K562 (cell line): ENCODE results near the gene CSTB. TPM values are rescaled to one million over a fixed set of nuclear protein-coding genes. Genes with fewer than 3 reads are reported as not detected.

Experiments
- CEBPB ChIP-seq: fragments of 450-650 bp; IDR thresholded peaks from 2 replicates; pipeline ENCODE4 v1.6.1; 2016; ENCODE audit warnings: missing genetic modification characterization, missing compliant biosample characterization
- CREB1 ChIP-seq, 2 experiments: sonication (generic) in 1 of 2; formaldehyde crosslinking in 1 of 2; IDR thresholded peaks; 2 replicates each; pipeline versions ENCODE4 v1.6.1 to v1.8.0; 2012 to 2022; ENCODE audit warnings: inconsistent platforms in 1 of 2, mild to moderate bottlenecking in 1 of 2, missing genetic modification reagents in 1 of 2, moderate library complexity in 1 of 2
- CTBP1 ChIP-seq: fragments of 450-650 bp; IDR thresholded peaks from 2 replicates; pipeline ENCODE4 v1.6.1; 2016; ENCODE audit warnings: borderline replicate concordance
- HNRNPH1 ChIP-seq: fragments of 200-400 bp; formaldehyde crosslinking; optimal IDR thresholded peaks from 2 replicates; pipeline ENCODE3; 2017; ENCODE audit warnings: low read depth, mild to moderate bottlenecking, low read length, moderate library complexity
- MECOM ChIP-seq: fragments of 250-450 bp; sonication (Bioruptor Pico); IDR thresholded peaks from 2 replicates; pipeline ENCODE4 v1.8.0; 2022; ENCODE audit warnings: inconsistent platforms
- PCBP1 ChIP-seq: fragments of 200-400 bp; formaldehyde crosslinking; IDR thresholded peaks from 2 replicates; pipeline ENCODE4 v1.6.1; 2018; ENCODE audit warnings: mild to moderate bottlenecking, low read depth, low read length; ENCODE audit not compliant: poor library complexity, severe bottlenecking
- PHB2 ChIP-seq: fragments of 450-650 bp; IDR thresholded peaks from 2 replicates; pipeline ENCODE4 v1.6.1; 2017; ENCODE audit warnings: low read depth
- POLR2B ChIP-seq: fragments of 450-650 bp; IDR thresholded peaks from 2 replicates; pipeline ENCODE4 v1.6.1; 2018; ENCODE audit warnings: low read depth; ENCODE audit not compliant: partially characterized antibody
- RBM17 ChIP-seq: fragments of 200-400 bp; formaldehyde crosslinking; IDR thresholded peaks from 2 replicates; pipeline ENCODE4 v1.6.1; 2017; ENCODE audit warnings: low read depth, mild to moderate bottlenecking, low read length, borderline replicate concordance
- RBM22 ChIP-seq: fragments of 200-400 bp; formaldehyde crosslinking; IDR thresholded peaks from 2 replicates; pipeline ENCODE4 v1.6.1; 2018; ENCODE audit warnings: low read length, low read depth; ENCODE audit not compliant: poor library complexity, severe bottlenecking
- SAFB ChIP-seq: fragments of 200-400 bp; formaldehyde crosslinking; IDR thresholded peaks from 2 replicates; pipeline ENCODE4 v1.6.1; 2017; ENCODE audit warnings: low read depth, low read length, borderline replicate concordance
- TEAD2 ChIP-seq: fragments of 450-650 bp; IDR thresholded peaks from 2 replicates; pipeline ENCODE4 v1.6.1; 2016; ENCODE audit warnings: missing genetic modification characterization, control low read depth, missing compliant biosample characterization
- ZNF695 ChIP-seq: fragments of 450-650 bp; formaldehyde crosslinking; IDR thresholded peaks from 2 replicates; pipeline ENCODE4 v1.4.0; 2020; ENCODE audit warnings: mild to moderate bottlenecking, moderate library complexity
- polyA plus RNA-seq, 8 experiments: library from polyadenylated mRNA; depleted of rRNA in 4 of 8; stranded (reverse) in 5 of 8; unstranded in 3 of 8; fragments of >200 nt; fragmentation: Nextera tagmentation in 2 of 8; fragmentation: Illumina TruSeq in 1 of 8; extraction: Ambion mirVana in 2 of 8; extraction: Trizol in 1 of 8; gene quantifications; 2 replicates each; pipeline versions ENCODE4 v1.2.1 to v1.2.3, GENCODE V29; 2011 to 2014; ENCODE audit warnings: inconsistent platforms in 1 of 8, missing spikeins in 1 of 8
- total RNA-seq, 7 experiments: library from RNA; depleted of rRNA in 6 of 7; stranded (reverse); fragments of >200 nt in 6 of 7; fragmentation: Illumina TruSeq in 2 of 7; extraction: Trizol in 2 of 7; gene quantifications; 2 replicates each; pipeline versions ENCODE4 v1.2.1 to v1.2.3, GENCODE V29; 2011 to 2021; ENCODE audit warnings: low replicate concordance in 1 of 7
- TF ChIP-seq, protein P1 (sequence below), 2 experiments: fragments of 450-650 bp; conservative IDR thresholded peaks; 2 replicates each; pipeline ENCODE4 v1.6.1; 2017; ENCODE audit warnings: mild to moderate bottlenecking in 2 of 2, moderate library complexity in 2 of 2
- TF ChIP-seq, protein P2 (sequence below): sonication (generic); formaldehyde crosslinking; IDR thresholded peaks from 2 replicates; pipeline ENCODE4 v1.9.0; 2022; ENCODE audit warnings: mild to moderate bottlenecking, missing genetic modification reagents
- TF ChIP-seq, protein P3 (sequence below): fragments of 250-450 bp; sonication (Bioruptor Pico); IDR thresholded peaks from 2 replicates; pipeline ENCODE4 v1.5.0; 2021
- TF ChIP-seq, protein P4 (sequence below): fragments of 200-400 bp; formaldehyde crosslinking; IDR thresholded peaks from 2 replicates; pipeline ENCODE4 v1.6.1; 2017; ENCODE audit warnings: mild to moderate bottlenecking, low read depth, low read length, moderate library complexity
- TF ChIP-seq, protein P5 (sequence below): fragments of 450-650 bp; formaldehyde crosslinking; IDR thresholded peaks from 2 replicates; pipeline ENCODE4 v1.4.0; 2020; ENCODE audit warnings: mild to moderate bottlenecking, moderate library complexity
- TF ChIP-seq, protein P6 (sequence below): IDR thresholded peaks from 3 replicates; pipeline ENCODE4 v1.6.1; 2011; ENCODE audit warnings: borderline replicate concordance, mild to moderate bottlenecking; ENCODE audit not compliant: insufficient read length, insufficient read depth

Gene CSTB
- total and polyA plus RNA-seq, 9 of the 15 experiments (the other 6 are each of a cell fraction or from before 2014, with no cell fraction given) = 12.4 to 65.0 (median 31.7) TPM

DNA sequence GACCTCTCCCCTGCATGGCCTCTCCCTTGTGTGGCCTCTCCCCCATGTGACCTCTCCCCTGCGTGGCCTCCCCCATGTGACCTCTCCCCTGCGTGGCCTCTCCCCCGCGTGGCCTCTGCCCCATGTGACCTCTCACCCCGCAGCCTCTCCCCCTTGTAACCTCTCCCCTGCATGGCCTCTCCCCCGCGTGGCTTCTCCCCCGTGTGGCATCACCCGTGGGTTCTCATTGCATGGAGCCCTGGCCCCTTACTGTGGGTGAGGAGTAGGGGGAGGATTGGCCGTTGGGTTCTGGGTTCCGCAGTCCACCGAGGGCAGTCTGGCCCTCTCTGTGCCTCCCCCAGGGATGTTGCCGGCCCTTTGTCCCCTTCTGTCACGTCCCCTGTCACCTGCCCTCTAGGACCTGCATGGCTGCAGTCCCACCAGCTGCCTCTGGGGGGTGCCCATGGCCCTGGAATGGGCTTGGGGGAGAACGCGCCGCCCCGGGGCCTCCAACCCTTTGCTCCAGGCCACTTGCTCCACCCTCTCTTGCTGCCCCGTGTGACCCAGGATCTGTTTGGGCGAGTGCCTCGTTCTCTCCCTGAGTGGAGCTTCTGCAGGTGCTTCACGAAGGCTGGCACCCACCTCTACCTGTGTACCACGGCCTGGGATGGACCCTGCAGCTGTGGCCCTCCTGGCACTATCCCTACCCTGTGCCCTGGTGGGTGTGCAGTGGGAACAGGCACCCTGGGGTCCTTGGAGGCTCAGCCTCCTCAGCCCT, 34.6 kb upstream of the CSTB start (continued):
- TF ChIP-seq, protein P1, sequence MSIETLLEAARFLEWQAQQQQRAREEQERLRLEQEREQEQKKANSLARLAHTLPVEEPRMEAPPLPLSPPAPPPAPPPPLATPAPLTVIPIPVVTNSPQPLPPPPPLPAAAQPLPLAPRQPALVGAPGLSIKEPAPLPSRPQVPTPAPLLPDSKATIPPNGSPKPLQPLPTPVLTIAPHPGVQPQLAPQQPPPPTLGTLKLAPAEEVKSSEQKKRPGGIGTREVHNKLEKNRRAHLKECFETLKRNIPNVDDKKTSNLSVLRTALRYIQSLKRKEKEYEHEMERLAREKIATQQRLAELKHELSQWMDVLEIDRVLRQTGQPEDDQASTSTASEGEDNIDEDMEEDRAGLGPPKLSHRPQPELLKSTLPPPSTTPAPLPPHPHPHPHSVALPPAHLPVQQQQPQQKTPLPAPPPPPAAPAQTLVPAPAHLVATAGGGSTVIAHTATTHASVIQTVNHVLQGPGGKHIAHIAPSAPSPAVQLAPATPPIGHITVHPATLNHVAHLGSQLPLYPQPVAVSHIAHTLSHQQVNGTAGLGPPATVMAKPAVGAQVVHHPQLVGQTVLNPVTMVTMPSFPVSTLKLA (conservative IDR thresholded peaks at IDR 0.05) = no peak; a peak in 2 of 4 replicates
- TF ChIP-seq RBM17 (no peak), SAFB (peak; percentile 58; the same call in 1 of the 2 replicates), ZNF695 (no peak), PCBP1 (no peak), RBM22 (no peak), POLR2B (no peak), PHB2 (no peak), CEBPB (no peak), CREB1 (IDR thresholded peaks at IDR 0.05) (no peak), CREB1 (CRISPR knock-in tag; IDR thresholded peaks at IDR 0.05) (no peak; the same call in 1 of the 2 replicates), TEAD2 (no peak), CTBP1 (peak; percentile 72; the same call in 1 of the 2 replicates), HNRNPH1 (no peak), MECOM (no peak; the same call in 1 of the 2 replicates)
- TF ChIP-seq, protein P2, sequence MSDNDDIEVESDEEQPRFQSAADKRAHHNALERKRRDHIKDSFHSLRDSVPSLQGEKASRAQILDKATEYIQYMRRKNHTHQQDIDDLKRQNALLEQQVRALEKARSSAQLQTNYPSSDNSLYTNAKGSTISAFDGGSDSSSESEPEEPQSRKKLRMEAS (CRISPR knock-in tag) = peak; percentile 60; the same call in 1 of the 2 replicates
- TF ChIP-seq, protein P3, sequence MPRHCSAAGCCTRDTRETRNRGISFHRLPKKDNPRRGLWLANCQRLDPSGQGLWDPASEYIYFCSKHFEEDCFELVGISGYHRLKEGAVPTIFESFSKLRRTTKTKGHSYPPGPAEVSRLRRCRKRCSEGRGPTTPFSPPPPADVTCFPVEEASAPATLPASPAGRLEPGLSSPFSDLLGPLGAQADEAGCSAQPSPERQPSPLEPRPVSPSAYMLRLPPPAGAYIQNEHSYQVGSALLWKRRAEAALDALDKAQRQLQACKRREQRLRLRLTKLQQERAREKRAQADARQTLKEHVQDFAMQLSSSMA (CRISPR knock-in tag) = no peak
- TF ChIP-seq, protein P4, sequence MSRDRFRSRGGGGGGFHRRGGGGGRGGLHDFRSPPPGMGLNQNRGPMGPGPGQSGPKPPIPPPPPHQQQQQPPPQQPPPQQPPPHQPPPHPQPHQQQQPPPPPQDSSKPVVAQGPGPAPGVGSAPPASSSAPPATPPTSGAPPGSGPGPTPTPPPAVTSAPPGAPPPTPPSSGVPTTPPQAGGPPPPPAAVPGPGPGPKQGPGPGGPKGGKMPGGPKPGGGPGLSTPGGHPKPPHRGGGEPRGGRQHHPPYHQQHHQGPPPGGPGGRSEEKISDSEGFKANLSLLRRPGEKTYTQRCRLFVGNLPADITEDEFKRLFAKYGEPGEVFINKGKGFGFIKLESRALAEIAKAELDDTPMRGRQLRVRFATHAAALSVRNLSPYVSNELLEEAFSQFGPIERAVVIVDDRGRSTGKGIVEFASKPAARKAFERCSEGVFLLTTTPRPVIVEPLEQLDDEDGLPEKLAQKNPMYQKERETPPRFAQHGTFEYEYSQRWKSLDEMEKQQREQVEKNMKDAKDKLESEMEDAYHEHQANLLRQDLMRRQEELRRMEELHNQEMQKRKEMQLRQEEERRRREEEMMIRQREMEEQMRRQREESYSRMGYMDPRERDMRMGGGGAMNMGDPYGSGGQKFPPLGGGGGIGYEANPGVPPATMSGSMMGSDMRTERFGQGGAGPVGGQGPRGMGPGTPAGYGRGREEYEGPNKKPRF = no peak
- TF ChIP-seq, protein P5, sequence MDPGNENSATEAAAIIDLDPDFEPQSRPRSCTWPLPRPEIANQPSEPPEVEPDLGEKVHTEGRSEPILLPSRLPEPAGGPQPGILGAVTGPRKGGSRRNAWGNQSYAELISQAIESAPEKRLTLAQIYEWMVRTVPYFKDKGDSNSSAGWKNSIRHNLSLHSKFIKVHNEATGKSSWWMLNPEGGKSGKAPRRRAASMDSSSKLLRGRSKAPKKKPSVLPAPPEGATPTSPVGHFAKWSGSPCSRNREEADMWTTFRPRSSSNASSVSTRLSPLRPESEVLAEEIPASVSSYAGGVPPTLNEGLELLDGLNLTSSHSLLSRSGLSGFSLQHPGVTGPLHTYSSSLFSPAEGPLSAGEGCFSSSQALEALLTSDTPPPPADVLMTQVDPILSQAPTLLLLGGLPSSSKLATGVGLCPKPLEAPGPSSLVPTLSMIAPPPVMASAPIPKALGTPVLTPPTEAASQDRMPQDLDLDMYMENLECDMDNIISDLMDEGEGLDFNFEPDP (CRISPR knock-in tag) = no peak
- TF ChIP-seq, protein P6, sequence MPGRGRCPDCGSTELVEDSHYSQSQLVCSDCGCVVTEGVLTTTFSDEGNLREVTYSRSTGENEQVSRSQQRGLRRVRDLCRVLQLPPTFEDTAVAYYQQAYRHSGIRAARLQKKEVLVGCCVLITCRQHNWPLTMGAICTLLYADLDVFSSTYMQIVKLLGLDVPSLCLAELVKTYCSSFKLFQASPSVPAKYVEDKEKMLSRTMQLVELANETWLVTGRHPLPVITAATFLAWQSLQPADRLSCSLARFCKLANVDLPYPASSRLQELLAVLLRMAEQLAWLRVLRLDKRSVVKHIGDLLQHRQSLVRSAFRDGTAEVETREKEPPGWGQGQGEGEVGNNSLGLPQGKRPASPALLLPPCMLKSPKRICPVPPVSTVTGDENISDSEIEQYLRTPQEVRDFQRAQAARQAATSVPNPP = no peak
